ENCODE measurements around the gene SUCLG2. TPM values are rescaled to one million over a fixed set of nuclear protein-coding genes. Genes with fewer than 3 reads are reported as not detected.

The SUCLG2 gene
- total RNA-seq, 2 donors from 2014 or later, result 42.0 to 50.4 TPM

DNA sequence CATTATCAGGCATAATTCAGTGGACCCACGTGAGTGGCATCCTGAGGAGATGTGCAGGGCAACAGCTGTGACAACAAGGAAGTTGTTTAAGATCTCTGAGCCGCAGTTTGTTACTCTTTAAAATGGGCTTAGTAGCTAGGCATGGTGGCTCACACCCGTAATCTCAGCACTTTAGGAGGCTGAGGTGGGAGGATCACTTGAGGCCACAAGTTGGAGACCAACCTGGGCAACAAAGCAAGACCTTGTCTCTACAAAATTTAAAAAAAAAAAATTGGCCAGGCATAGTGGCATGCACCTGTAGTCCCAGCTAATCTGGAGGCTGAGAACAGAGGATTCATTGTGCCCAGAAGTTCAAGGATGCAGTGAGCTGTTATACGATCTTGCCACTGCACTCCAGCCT, 12.2 kb downstream of the SUCLG2 start:
- WGBS, 2 donors, result 72 to 83% methylated on average over 4 of the region's 4 CpGs
- intact Hi-C loops (cut with DNase I), result no loop called here
- H3K27me3 ChIP-seq, result no peaks in the 10 kb centered on the region
- H3K9me3 ChIP-seq, result no peaks in the 10 kb centered on the region
- no peak overlapping the region for H3K4me3 ChIP-seq
- ATAC-seq (no peak), DNase-seq (no peak)
- no peak for TF ChIP-seq POLR2A (IDR thresholded peaks at IDR 0.05)
- TF ChIP-seq, protein P1, sequence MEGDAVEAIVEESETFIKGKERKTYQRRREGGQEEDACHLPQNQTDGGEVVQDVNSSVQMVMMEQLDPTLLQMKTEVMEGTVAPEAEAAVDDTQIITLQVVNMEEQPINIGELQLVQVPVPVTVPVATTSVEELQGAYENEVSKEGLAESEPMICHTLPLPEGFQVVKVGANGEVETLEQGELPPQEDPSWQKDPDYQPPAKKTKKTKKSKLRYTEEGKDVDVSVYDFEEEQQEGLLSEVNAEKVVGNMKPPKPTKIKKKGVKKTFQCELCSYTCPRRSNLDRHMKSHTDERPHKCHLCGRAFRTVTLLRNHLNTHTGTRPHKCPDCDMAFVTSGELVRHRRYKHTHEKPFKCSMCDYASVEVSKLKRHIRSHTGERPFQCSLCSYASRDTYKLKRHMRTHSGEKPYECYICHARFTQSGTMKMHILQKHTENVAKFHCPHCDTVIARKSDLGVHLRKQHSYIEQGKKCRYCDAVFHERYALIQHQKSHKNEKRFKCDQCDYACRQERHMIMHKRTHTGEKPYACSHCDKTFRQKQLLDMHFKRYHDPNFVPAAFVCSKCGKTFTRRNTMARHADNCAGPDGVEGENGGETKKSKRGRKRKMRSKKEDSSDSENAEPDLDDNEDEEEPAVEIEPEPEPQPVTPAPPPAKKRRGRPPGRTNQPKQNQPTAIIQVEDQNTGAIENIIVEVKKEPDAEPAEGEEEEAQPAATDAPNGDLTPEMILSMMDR (IDR thresholded peaks at IDR 0.05), result no peak
- H3K36me3 ChIP-seq (replicated peaks in 1 of 2; ENCODE audit: insufficient read depth in 1 of 2, low read depth in 2 of 2), result no peaks in the 10 kb centered on the region
- peaks cover 21% of the 10 kb centered on the region for H3K4me1 ChIP-seq
- H3K27ac ChIP-seq, result no peak overlapping the region

DNA sequence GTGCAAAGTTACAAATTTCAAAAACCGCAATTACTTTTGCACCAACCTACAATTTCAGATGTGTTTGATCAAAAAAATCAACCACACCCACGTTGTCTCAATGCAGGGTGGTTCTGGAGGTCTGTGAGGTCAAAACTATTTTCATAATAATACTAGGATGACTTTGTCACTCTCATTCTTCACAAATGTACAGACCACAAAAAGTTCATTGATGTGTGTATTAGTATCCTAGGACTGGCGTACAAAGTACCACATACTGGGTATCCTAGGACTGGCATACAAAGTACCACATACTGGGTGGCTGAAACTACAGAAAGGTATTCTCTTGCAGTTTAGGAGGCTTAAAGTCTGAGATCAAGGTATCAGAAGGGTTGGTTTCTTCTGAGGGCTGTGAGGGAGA, 13.0 kb downstream of the SUCLG2 start:
- intact Hi-C loops (cut with DNase I), result no loop called here
- WGBS, 2 donors, result 91 to 95% methylated on average over 3 of the region's 3 CpGs
- Histone ChIP-seq H3K4me1 (peaks cover 21% of the 10 kb centered on the region), H3K27me3 (no peaks in the 10 kb centered on the region), H3K9me3 (no peaks in the 10 kb centered on the region), H3K36me3 (replicated peaks in 1 of 2; ENCODE audit: insufficient read depth in 1 of 2, low read depth in 2 of 2) (no peaks in the 10 kb centered on the region), H3K4me3 (no peak overlapping the region), H3K27ac (no peak overlapping the region)
- ATAC-seq (no peak), DNase-seq (no peak)
- TF ChIP-seq, protein P1 (IDR thresholded peaks at IDR 0.05), result no peak
- no peak for TF ChIP-seq POLR2A (IDR thresholded peaks at IDR 0.05)

DNA sequence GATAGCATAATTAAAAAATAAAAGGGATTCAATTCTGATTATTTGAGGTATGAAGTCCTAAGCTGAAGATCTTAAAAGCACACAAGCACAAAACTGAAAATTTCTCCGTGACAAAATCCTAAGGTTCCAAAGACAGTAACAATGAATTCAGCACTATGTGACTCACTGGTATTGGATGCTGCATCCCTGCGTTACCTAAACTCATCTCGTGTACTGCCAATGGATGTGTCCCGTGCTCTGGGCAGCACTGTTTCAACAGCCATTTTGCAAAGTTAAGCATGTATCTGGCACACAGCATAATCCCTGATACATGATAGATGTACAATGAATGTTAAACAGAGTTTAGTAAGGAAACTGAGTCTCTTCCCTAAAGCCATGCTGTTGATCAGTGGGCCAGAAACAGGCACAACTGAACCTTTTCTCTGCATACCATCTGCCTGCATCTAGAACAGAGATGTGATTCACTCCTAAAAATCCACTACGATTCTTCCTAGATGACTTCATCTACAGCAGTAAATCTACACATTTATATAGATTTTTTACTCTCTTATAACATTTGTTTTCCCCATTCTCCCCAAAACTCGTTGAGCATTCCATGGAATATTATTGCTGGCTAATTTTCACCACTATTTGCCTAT, 14.3 kb downstream of the SUCLG2 start:
- Histone ChIP-seq H3K4me3 (no peak overlapping the region), H3K27ac (no peak overlapping the region), H3K36me3 (replicated peaks in 1 of 2; ENCODE audit: insufficient read depth in 1 of 2, low read depth in 2 of 2) (no peaks in the 10 kb centered on the region), H3K4me1 (peaks cover 32% of the 10 kb centered on the region), H3K27me3 (no peaks in the 10 kb centered on the region), H3K9me3 (no peaks in the 10 kb centered on the region)
- 87 to 92% methylated on average over 6 of the region's 6 CpGs for WGBS, 2 donors
- intact Hi-C loops (cut with DNase I), result no loop called here
- DNase-seq, result no peak
- ATAC-seq, result no peak
- TF ChIP-seq, protein P1 (IDR thresholded peaks at IDR 0.05), result no peak
- TF ChIP-seq POLR2A (IDR thresholded peaks at IDR 0.05), result no peak

DNA sequence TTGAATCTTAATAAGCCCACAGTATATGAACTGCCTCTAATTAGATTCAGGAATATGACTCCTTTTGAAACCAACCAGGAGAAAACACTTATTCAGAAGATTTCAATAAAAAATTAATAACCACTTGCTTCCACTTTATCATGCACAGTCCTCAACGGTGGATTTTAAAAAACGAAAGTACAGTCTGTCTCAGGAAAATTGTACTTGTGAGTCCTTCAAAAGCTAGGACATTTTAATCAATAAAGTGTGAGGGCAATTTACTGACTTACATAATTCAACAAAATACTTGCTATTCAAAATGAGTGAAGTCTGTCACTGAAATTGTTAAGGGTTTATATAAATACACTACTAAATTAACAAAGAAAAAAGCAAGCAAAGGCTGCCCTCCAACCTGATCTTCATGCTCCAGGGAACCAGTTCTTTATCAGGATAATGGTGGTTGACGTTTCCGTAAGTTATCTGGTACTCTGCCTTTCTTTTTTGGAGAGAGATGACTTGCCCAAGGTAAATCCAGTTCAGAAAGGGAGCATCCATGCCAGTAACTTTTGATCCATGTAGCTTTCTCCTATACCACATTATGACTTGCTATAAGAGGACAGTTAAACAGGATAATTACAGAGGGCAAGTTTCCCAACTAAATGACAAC, 17.0 kb downstream of the SUCLG2 start:
- no peak for DNase-seq
- Histone ChIP-seq H3K36me3 (replicated peaks in 1 of 2; ENCODE audit: insufficient read depth in 1 of 2, low read depth in 2 of 2) (no peaks in the 10 kb centered on the region), H3K27me3 (no peaks in the 10 kb centered on the region), H3K4me1 (peaks cover 32% of the 10 kb centered on the region), H3K27ac (no peak overlapping the region), H3K4me3 (no peak overlapping the region), H3K9me3 (no peaks in the 10 kb centered on the region)
- TF ChIP-seq POLR2A (IDR thresholded peaks at IDR 0.05), result no peak
- TF ChIP-seq, protein P1 (IDR thresholded peaks at IDR 0.05), result no peak
- intact Hi-C loops (cut with DNase I), result no loop called here
- 28 to 40% methylated on average over 4 of the region's 4 CpGs for WGBS, 2 donors
- no peak for ATAC-seq

DNA sequence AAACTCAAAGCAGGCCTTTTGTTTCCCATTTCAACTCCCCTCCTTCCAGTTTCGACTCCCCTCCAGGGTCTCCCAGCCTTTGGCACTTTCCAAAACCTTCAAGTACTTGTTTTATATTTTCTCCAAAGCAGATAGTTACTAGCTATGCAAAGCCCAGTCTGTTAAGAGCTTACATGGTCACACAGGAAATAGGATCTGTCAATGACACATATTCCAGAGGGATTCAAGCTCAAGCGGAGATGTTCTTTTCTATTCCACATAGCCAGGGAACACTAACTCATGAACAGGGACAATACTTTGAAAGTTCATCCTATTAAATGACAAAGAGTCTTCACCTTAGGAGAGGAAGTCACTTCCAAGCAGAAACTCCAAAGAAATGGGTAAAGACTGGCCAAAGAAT, 18.6 kb downstream of the SUCLG2 start:
- H3K9me3 ChIP-seq, result no peaks in the 10 kb centered on the region
- no peak overlapping the region for H3K4me3 ChIP-seq
- H3K27ac ChIP-seq, result peak overlapping the region in 1 of 4 donors; percentile 32
- no peak for DNase-seq
- H3K4me1 ChIP-seq, result peaks cover 31% of the 10 kb centered on the region
- intact Hi-C loops (cut with DNase I), result no loop called here
- no peak for ATAC-seq
- H3K36me3 ChIP-seq (replicated peaks in 1 of 2; ENCODE audit: insufficient read depth in 1 of 2, low read depth in 2 of 2), result no peaks in the 10 kb centered on the region
- H3K27me3 ChIP-seq, result no peaks in the 10 kb centered on the region
- TF ChIP-seq POLR2A (IDR thresholded peaks at IDR 0.05), result no peak
- TF ChIP-seq, protein P1 (IDR thresholded peaks at IDR 0.05), result no peak
- WGBS, 2 donors, result 85 to 97% methylated on average over 2 of the region's 2 CpGs

Measured in body of pancreas (tissue), 4 donors.